Activated T-cell treated with anti-CD3 and anti-CD28 coated beads for 24 hours (primary cell): Measurements from ENCODE around the gene LGALS3BP.

Source experiments
- DNase-seq: peaks from one replicate; pipeline ENCODE4 v3.0.0-alpha.2; 2020; ENCODE audit warnings: low read depth

The LGALS3BP gene

DNA sequence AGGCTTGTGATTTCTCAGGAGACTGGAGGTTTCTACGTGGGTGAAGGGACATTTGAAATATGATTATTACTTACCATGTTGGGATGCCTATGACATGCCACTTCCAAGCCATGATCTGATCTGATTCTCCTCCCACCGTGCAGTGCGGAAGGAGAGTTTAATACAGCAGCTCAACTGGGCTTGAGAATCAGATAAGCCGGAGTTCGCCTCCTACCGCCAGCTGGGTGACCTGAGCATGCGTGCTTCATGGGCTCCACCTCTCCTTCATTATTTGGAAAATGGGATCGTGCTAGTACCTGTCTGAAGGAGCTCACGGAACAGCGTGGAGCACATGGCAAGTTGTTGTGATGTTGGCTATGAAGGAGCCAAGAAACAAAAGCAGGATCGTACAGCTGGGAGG is 42.2 kb downstream of the LGALS3BP start:
- no peak for DNase-seq

- no peak for DNase-seq
These were observed 44.1 kb downstream of the LGALS3BP start for GRCh38 chr17:78935419-78936323.

- DNase-seq, result no peak
These were observed 44.9 kb downstream of the LGALS3BP start for GRCh38 chr17:78934681-78935418.

- DNase-seq, result no peak
These were observed 45.7 kb downstream of the LGALS3BP start for GRCh38 chr17:78933959-78934568.

DNA sequence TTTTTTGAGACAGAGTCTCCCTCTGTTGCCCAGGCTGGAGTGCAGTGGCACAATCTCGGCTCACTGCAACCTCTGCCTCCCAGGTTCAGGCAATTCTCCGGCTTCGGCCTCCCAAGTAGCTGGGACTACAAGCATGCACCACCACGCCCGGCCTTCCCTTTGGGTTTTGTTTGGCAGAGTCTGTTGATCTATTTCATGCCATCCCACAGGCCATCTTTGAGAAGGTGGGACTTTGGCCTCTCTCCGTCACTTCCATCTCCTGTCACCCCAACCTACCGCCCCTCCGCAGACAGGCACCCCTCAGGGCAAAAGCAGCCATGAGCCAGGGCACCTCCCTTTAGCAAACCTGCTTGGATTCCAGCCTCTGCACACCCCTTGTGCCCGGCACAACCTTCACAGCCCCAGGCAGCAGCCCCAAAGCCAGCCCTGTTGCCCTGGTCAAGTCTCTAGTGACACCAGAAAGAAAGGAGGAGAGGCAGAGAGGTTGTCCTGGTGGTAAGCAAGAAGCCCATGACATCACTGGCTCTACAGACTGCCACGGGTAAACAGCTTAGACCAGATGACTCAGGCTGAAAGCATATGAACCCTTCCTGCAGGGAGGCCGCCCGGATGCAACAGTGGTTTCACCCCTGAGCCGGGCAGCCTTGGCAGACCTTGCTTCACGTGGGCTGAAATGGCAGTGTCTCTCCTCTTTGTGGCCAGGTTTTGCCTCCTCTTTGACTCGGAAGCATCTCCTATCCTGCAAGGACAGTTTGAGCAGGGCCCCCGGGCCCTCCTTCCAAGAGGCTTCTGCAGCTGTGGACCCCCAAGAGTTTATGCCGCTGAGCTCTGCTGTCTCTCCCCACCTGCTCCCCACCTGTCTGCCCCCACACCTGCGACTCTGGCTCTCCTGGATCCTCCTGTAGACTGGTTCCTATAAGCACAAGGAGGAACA is 46.4 kb downstream of the LGALS3BP start:
- peak; percentile 8 for DNase-seq

DNA sequence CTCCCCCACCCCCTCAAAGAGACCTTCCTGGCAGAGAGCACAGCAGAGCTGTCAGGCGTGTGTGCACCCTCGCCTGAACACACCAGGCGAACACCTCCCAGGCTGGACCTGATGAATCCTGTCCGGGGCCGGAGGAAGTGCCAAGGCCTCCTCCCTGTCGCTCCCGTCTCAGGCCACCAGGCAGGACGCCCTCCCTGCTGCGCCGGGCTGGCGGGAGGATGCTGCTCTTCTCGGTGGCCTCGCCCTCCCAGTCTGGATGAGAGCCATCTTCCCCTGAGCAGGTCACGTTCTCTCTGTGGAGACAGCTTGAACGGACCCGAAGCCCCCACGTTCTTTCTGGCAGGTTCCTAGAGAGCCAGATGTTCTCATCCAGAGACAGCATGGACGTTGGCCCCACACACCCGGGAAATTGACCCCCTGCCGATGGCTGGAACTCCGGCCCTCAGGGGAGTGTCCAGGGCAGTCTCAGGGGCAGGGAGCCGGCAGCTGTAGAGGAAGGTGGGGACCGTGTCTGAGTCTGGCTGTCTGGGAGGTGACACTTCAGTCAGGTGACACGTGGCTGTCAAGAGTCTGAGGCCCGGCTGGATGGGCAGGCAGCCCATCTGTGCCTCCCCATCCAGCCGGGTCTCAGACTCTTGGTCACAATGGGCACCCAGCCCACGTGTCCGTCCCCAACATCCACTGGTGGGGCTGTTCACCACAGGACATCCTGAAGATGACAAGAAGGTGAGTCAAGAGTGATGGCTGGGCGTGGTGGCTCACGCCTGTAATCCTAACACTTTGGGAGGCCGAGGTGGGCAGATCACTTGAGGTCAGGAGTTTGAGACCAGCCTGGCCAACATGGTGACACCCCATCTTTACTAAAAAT is 49.6 kb downstream of the LGALS3BP start:
- no peak for DNase-seq

DNA sequence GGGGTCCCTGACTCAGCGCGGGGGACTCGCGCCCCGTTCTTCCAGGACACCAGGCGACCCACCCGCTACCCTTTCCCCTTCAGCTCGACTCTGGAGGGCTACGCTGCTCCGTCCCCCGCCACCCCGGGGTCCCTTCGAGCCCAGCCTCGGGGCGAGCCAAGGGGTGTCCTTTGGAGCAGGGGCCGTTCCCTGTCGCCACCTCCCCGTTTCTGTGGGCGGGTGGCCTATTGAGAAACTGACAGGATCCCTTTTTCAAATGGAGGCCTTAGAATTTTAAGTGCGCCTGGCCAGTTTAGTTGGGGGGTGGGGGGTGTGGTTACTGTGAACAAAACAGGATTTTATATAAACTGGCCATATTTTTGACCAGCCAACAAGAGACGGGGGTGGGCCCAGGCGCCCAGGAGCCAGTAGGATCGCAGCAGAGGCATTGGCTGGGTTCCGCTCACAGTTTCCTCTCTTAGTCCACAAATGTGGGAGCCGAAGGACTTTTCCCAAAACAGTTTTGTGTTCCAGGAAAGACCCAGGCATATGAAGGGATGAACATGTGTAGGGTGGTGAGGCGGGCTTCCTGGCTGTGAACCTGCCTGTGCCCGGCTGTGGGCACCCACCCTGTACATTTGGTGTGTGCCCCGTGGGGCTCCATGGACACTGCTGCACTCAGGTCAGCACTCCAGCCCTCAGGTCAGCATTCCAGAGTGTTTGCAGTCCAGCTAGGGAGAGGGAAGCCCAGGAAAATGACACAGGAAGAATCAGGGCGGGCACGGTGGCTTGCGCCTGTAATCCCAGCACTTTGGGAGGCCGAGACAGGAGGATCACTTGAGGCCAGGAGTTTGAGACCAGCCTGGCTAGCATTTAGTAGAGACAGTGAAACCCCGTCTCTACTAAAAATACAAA is 53.8 kb downstream of the LGALS3BP start:
- no peak for DNase-seq

- DNase-seq, result peak; percentile 30
These were observed 54.5 kb downstream of the LGALS3BP start, which contains the start of gene TIMP2 for GRCh38 chr17:78925234-78925633. Gene TIMP2 (minus strand): TSS chr17:78925387. CDS start chr17:78925088, 299 bp downstream.

- no peak for DNase-seq
These were observed 55.1 kb downstream of the LGALS3BP start for GRCh38 chr17:78924481-78925151.

DNA sequence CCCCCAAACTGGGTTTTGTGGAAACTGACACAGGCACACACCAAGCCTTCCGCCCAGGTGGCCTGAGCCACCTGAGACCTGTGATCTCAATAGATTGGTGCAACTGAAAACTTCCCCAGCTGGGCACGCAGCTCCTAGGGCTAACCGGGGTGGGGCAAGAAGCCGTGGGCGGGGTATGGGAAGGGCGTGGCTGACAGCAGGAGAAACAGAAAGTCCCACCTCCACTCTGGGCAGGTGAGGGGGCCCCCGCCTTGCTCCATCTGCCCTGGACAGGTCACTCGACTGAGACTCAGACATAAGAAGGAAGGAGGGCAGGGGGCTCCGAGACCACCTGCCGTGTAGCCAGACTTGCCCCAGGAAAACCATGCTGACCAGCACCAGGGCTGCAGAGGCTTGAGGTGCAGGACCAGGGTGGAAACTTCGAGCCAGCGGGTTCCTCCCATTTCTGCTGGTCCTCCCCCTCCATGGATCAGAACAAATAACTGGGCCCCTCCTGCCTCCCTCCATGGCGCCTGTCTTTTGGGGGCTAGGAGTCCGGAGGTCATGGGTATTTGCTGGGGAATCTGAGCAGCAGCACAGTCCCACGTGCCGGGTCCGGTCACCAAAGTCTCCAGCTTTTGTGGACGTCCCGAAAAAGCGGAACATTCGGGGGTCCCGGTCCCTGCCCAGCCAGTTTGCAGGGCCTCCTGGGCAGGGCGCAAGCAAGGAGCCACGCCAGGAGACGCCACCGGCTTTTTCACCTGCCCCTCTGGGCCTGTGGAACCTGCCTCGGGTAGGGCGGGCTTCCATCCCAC is 55.9 kb downstream of the LGALS3BP start:
- DNase-seq, result peak; percentile 28

DNA sequence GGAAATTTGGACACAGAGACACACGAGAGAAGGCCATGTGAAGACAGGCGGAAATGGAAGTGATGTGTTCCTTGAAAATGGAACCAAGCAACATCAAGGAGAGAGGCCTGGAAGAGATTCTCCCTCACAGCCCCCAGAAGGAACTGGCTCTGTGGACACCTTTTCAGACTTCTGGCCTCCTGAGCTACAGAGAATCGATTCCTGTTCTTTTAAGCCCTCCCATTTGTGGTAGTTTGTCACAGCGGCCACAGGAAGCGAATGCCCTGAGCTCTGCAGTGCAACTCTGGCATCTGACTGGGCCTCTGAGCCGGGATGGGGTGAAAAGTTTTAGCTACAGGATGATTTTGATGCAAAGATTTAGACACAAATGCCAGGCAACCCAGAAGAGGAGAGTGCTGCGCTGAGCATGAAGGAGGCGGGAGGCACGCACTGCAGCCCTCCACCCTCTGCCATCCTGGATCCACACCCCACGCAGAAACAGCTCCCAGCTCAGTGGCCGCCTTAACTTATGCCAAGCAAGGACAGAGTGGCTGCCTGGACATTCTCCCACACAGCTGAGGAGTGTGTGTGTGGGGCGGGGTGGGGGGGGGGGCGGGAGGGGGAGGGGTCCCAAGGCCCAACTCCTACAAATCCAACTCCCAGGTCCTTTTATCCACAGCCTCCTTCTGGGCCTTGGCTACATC is 56.8 kb downstream of the LGALS3BP start:
- no peak for DNase-seq

- no peak for DNase-seq
These were observed 58.2 kb downstream of the LGALS3BP start for GRCh38 chr17:78921437-78921971.
